ENCODE measurements around the gene GSE1.
A peak's percentile ranks its signal among the peaks of the same experiment; 100 is the strongest.

The GSE1 gene

DNA sequence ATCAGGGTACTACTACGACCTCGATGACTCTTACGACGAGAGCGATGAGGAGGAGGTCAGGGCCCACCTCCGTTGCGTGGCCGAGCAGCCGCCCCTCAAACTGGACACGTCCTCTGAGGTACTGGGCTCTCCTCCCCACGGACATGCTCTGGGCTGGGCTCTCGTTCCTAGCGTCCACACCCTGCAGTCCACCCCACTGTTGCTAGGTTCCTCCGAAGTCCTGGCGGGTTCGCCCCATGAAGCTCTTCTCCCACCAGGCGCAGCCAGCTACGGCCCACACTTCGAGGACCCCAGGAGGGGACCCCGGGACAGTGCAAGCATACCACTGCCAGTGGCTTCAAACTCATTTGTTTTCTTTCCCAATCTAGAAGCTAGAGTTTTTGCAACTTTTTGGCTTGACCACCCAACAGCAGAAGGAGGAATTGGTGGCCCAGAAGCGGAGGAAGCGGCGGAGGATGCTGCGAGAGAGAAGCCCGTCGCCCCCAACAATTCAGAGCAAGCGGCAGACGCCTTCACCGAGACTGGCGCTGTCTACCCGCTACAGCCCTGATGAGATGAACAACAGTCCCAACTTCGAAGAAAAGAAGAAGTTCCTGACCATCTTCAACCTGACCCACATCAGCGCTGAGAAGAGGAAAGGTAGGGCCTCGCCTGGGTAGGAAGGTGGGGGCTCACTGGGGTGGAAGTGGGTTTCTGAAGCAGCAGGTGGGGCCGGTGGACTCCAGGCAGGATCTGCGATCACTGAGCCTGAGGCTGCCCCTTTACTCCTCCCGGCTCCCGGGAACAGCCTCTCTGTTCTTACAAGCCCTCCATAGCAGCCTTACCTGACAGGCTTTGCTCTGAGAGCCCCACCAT, 50.1 kb downstream of the GSE1 start:
- H3K4me3 Mint-ChIP-seq: no peak overlapping the region
- H3K27me3 Mint-ChIP-seq: no peaks in the 10 kb centered on the region
- no peaks in the 10 kb centered on the region for H3K9me3 Mint-ChIP-seq
- no peak overlapping the region for H3K27ac Mint-ChIP-seq
- H3K4me1 Mint-ChIP-seq (ENCODE audit: low read depth): no peaks in the 10 kb centered on the region
- H3K36me3 Mint-ChIP-seq (ENCODE audit: low read depth): peaks cover 39% of the 10 kb centered on the region

DNA sequence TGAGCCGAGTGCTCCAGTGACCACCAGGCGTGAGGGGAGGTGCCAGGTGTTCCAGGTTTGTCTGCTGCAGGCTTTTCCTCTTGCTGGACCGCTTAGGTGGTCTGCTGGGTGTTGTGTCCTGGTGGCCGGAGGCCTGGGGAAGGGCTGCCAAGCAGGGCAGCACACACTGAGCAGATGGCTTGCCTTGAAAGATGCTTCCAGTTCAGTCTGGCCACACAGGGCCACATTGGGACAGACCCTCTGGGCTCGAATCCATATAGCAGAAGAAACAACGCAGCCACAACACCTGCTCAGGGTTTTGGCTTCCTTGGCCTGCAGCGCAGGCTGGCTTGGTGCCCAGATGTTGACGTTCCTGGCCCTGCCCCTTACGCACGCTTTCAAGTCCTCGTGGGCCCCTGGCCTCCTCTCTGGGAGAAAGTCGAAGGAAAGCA, 50.8 kb downstream of the GSE1 start:
- Mint-ChIP-seq H3K36me3 (ENCODE audit: low read depth) (peaks cover 39% of the 10 kb centered on the region), H3K9me3 (no peaks in the 10 kb centered on the region), H3K4me1 (ENCODE audit: low read depth) (no peaks in the 10 kb centered on the region), H3K27me3 (no peaks in the 10 kb centered on the region), H3K4me3 (no peak overlapping the region), H3K27ac (no peak overlapping the region)

- H3K27ac Mint-ChIP-seq: no peak overlapping the region
Measured at GRCh38 chr16:85664580-85665372, 51.7 kb downstream of the GSE1 start.

DNA sequence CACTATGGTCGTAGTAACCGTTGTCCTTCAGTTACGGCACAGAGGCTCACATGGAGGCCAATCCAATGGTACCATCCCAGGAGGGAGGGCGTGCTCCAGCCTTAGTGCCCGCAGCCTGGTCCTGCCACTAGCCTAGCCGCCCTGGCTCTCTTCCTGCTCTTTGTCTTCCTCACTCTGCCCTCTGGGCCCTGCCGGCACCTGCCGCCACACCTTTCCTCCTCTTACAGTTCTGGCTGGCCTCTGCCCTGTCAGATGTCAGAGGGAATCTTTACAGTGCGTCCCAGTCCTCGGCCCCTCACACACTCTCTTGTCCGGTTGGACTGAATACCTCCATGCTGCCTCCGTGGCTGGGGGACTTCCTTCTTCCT, 52.2 kb downstream of the GSE1 start:
- H3K9me3 Mint-ChIP-seq: no peaks in the 10 kb centered on the region
- peaks cover 41% of the 10 kb centered on the region for H3K36me3 Mint-ChIP-seq (ENCODE audit: low read depth)
- H3K4me1 Mint-ChIP-seq (ENCODE audit: low read depth): no peaks in the 10 kb centered on the region
- H3K27me3 Mint-ChIP-seq: no peaks in the 10 kb centered on the region
- H3K4me3 Mint-ChIP-seq: no peak overlapping the region
- H3K27ac Mint-ChIP-seq: no peak overlapping the region

More at GRCh38 chr16:85664580-85665372, 51.7 kb downstream of the GSE1 start:
- Mint-ChIP-seq H3K4me1 (ENCODE audit: low read depth) (no peaks in the 10 kb centered on the region), H3K27me3 (no peaks in the 10 kb centered on the region), H3K4me3 (no peak overlapping the region), H3K36me3 (ENCODE audit: low read depth) (peaks cover 38% of the 10 kb centered on the region), H3K9me3 (no peaks in the 10 kb centered on the region)

DNA sequence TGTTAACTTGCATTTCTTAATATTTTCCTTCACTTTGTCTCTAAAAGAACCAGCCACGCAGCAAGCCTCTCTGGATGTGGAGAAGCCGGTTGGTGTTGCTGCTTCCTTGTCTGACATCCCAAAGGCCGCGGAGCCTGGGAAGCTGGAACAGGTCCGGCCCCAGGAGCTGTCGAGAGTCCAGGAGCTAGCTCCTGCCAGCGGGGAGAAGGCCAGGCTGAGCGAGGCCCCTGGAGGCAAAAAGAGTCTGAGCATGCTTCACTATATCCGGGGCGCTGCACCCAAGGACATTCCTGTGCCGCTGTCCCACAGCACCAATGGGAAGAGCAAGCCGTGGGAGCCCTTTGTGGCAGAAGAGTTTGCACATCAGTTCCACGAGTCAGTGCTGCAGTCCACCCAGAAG, 52.8 kb downstream of the GSE1 start:
- Mint-ChIP-seq H3K36me3 (ENCODE audit: low read depth) (peaks cover 47% of the 10 kb centered on the region), H3K27me3 (no peaks in the 10 kb centered on the region), H3K4me1 (ENCODE audit: low read depth) (no peaks in the 10 kb centered on the region), H3K27ac (no peak overlapping the region), H3K4me3 (no peak overlapping the region), H3K9me3 (no peaks in the 10 kb centered on the region)

GRCh38 chr16:85667261-85667660, 54.1 kb downstream of the GSE1 start:
- Mint-ChIP-seq H3K4me1 (ENCODE audit: low read depth) (no peaks in the 10 kb centered on the region), H3K36me3 (ENCODE audit: low read depth) (peaks cover 52% of the 10 kb centered on the region), H3K27me3 (no peaks in the 10 kb centered on the region), H3K4me3 (no peak overlapping the region), H3K27ac (peak overlapping the region; percentile 45), H3K9me3 (no peaks in the 10 kb centered on the region)

GRCh38 chr16:85667841-85668413, 54.8 kb downstream of the GSE1 start:
- no peak overlapping the region for H3K4me3 Mint-ChIP-seq
- no peaks in the 10 kb centered on the region for H3K9me3 Mint-ChIP-seq
- H3K36me3 Mint-ChIP-seq (ENCODE audit: low read depth): peaks cover 57% of the 10 kb centered on the region
- no peaks in the 10 kb centered on the region for H3K4me1 Mint-ChIP-seq (ENCODE audit: low read depth)
- H3K27me3 Mint-ChIP-seq: no peaks in the 10 kb centered on the region
- H3K27ac Mint-ChIP-seq: no peak overlapping the region

DNA sequence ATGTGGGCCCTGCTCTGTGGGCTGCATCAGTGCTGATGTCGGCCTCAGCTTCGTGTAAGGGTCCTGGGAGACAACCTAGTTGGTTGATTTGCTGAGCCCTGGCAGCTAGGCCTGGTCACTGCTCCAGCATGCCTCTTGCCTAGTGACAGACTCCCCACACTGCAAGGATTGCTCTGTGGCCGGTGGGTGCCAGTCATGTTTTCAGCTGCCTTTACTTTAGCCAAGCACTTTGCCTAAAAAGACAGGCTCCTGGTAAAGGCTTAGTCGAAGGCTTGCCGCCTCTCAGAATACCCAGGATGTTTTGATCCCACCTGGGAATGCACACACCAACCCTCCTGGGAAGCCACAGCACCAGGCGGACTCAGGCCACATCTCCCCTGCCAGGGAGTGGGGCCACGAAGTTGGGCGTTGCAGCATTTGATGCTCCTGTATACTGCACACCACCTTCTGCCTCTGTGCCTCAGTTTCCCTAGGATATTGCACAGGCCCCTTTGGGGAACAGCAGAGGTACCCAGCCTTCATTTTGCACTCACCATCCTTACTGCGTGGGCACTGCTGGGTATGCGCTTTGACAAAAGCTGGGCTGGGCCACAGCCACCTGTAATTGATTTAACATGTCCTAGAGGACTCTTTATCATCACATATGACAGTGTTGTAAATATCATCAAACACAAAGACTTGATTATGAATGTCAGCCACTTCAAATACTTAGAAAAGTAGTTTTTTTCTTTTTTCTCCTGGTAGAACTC, 55.7 kb downstream of the GSE1 start:
- Mint-ChIP-seq H3K9me3 (no peaks in the 10 kb centered on the region), H3K36me3 (ENCODE audit: low read depth) (peaks cover 56% of the 10 kb centered on the region), H3K4me3 (no peak overlapping the region), H3K4me1 (ENCODE audit: low read depth) (no peaks in the 10 kb centered on the region), H3K27ac (no peak overlapping the region), H3K27me3 (no peaks in the 10 kb centered on the region)

GRCh38 chr16:85670840-85671239, 57.7 kb downstream of the GSE1 start:
- peaks cover 63% of the 10 kb centered on the region for H3K36me3 Mint-ChIP-seq (ENCODE audit: low read depth)

DNA sequence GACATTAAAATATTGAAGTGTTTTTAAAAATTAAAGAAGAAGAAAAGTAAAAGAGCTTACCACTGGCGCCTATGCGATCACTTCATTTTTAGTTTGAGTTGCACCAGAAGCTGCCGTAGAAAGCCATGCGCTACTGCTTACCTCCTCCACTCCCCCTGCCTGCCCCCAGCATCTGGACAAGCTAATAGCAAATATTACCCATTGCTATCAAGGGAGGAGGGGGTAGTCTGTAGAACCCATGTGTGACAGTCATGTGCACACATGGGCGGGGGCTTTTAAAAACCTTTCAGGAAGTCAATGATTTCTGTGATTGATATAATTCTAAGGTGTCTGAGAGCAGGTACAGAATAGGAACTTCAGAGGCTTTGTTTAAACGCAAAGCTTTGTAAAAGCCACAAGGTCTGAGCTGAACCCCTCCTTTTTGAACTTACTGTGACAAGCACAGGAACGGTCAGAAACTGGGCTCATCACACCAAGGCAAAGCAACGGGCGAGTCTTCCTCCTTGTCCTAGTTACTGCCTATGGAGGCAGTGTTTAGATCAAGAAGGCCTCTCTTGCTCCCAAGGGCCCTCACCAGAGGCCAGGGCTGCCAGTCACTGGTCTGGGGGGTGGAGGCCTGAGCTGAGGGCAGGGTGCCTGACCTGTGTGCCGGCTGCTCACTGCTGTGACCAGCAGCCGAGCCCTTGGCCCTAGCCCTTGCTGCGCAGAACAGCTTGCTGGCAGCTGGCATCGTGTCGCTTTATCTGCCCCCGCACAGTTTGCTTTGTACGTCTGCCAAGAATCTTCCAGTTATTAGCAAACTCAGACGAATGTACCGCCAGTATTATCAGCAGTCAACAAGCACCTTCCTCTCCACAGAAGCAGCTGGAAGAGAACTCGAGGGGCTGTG, 60.7 kb downstream of the GSE1 start:
- Mint-ChIP-seq H3K36me3 (ENCODE audit: low read depth) (peaks cover 78% of the 10 kb centered on the region), H3K4me1 (ENCODE audit: low read depth) (peaks cover 19% of the 10 kb centered on the region), H3K27ac (no peak overlapping the region), H3K4me3 (no peak overlapping the region), H3K9me3 (no peaks in the 10 kb centered on the region), H3K27me3 (no peaks in the 10 kb centered on the region)

More at GRCh38 chr16:85670840-85671239, 57.7 kb downstream of the GSE1 start:
- H3K4me1 Mint-ChIP-seq (ENCODE audit: low read depth): peaks cover 10% of the 10 kb centered on the region
- H3K27ac Mint-ChIP-seq: no peak overlapping the region
- no peaks in the 10 kb centered on the region for H3K27me3 Mint-ChIP-seq
- no peaks in the 10 kb centered on the region for H3K9me3 Mint-ChIP-seq
- H3K4me3 Mint-ChIP-seq: no peak overlapping the region

GRCh38 chr16:85674418-85674755, 61.3 kb downstream of the GSE1 start:
- H3K36me3 Mint-ChIP-seq (ENCODE audit: low read depth): peaks cover 82% of the 10 kb centered on the region
- H3K4me3 Mint-ChIP-seq: no peak overlapping the region
- no peaks in the 10 kb centered on the region for H3K9me3 Mint-ChIP-seq
- H3K27me3 Mint-ChIP-seq: no peaks in the 10 kb centered on the region
- H3K27ac Mint-ChIP-seq: no peak overlapping the region
- peaks cover 19% of the 10 kb centered on the region for H3K4me1 Mint-ChIP-seq (ENCODE audit: low read depth)

DNA sequence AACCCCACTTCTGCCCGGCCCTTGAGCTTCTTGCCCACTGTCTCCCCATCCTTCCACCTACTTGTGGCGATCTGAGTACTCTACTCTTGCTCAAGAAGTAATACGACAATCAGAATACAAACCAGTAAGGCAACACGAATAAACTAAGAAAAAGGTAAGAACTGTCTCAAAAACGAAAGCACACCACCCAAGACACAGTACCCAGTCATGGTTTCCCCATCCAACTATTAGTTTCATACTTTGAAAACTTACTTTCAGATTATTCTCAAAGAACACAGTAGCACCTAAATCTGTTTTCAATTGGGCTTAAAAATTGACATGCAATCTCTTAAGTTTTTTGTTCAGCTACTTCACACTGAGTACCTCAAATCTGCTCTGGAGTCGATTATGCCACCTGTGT, 61.7 kb downstream of the GSE1 start:
- Mint-ChIP-seq H3K27ac (peak overlapping the region; percentile 57), H3K4me1 (ENCODE audit: low read depth) (peaks cover 19% of the 10 kb centered on the region), H3K4me3 (no peak overlapping the region), H3K27me3 (no peaks in the 10 kb centered on the region), H3K36me3 (ENCODE audit: low read depth) (peaks cover 82% of the 10 kb centered on the region), H3K9me3 (no peaks in the 10 kb centered on the region)

- H3K9me3 Mint-ChIP-seq: no peaks in the 10 kb centered on the region
- H3K27ac Mint-ChIP-seq: peak overlapping the region; percentile 57
- peaks cover 81% of the 10 kb centered on the region for H3K36me3 Mint-ChIP-seq (ENCODE audit: low read depth)
Measured at GRCh38 chr16:85675251-85675874, 62.2 kb downstream of the GSE1 start.

More at GRCh38 chr16:85675251-85675874, 62.2 kb downstream of the GSE1 start:
- Mint-ChIP-seq H3K4me3 (no peak overlapping the region), H3K27me3 (no peaks in the 10 kb centered on the region), H3K4me1 (ENCODE audit: low read depth) (peaks cover 19% of the 10 kb centered on the region)

Data from stimulated activated naive CD8-positive, alpha-beta T cell treated with anti-CD3 and anti-CD28 coated beads, Interleukin-15, Interleukin-2, amounts not matched to agents 100 ng/mL and 50 ng/mL, for 24 hours (primary cell).